ENCODE results near the gene SCO1.

Gene SCO1

GRCh38 chr17:10726196-10726595 lies 28.9 kb upstream of the SCO1 start:
- no peak for DNase-seq (ENCODE audit: extremely low read depth, low read depth)
- no peak overlapping the region for H3K4me3 ChIP-seq (replicated peaks; ENCODE audit: low read depth, low read length)
- TF ChIP-seq, protein P1, sequence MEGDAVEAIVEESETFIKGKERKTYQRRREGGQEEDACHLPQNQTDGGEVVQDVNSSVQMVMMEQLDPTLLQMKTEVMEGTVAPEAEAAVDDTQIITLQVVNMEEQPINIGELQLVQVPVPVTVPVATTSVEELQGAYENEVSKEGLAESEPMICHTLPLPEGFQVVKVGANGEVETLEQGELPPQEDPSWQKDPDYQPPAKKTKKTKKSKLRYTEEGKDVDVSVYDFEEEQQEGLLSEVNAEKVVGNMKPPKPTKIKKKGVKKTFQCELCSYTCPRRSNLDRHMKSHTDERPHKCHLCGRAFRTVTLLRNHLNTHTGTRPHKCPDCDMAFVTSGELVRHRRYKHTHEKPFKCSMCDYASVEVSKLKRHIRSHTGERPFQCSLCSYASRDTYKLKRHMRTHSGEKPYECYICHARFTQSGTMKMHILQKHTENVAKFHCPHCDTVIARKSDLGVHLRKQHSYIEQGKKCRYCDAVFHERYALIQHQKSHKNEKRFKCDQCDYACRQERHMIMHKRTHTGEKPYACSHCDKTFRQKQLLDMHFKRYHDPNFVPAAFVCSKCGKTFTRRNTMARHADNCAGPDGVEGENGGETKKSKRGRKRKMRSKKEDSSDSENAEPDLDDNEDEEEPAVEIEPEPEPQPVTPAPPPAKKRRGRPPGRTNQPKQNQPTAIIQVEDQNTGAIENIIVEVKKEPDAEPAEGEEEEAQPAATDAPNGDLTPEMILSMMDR (IDR thresholded peaks at IDR 0.05; ENCODE audit: low read depth, low read length, missing control alignments) = no peak

DNA sequence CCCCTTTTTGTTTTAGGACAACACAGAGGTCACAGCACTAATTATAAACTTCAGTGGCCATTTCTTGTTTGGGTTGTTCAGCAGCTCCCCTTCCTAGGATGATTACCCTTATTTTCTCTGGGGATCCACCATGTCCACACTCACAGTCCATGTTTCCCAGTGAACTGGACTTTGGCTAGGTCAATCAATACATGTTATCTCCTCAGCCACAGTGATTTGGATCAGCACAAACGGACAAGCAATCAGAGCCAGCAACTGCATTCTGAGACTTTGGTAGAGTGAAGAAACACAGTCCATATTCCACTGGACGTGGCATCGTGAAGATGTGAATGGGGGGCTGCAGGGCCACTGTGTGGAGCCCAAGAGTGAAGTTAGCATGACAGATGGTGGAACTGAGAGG lies 27.9 kb upstream of the SCO1 start:
- no peak overlapping the region for H3K4me3 ChIP-seq (replicated peaks; ENCODE audit: low read depth, low read length)
- DNase-seq (ENCODE audit: extremely low read depth, low read depth) = no peak
- TF ChIP-seq, protein P1 (IDR thresholded peaks at IDR 0.05; ENCODE audit: low read depth, low read length, missing control alignments) = no peak

DNA sequence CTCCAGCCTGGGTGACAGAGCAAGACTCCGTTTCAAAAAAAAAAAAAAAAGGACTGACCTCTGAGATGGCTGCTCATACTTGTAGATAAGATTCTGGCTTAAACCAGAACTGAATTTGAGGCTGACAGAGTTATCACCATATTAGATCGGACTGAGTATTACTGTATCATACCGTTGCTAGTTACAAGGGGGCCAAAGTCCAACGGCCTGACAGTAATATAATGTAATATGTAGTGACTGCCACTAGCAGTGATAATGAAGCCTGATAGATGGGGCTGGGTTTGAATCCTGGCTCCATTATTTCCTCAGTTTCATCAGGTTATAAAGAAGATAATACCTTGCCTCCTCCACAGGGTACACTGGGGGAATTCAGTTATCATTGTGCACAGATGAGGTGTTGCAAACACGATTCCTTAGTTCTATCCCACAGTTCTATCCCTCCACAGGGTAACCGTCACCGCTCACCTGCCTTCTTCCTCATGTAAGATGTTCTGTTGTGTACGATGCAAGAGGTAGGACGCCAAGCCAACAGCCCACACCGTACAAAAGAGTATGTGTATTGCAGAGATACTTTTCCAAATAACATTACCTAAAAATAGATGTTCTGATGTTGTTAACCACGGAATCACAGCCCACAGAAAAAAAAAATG lies 27.3 kb upstream of the SCO1 start:
- TF ChIP-seq, protein P1 (IDR thresholded peaks at IDR 0.05; ENCODE audit: low read depth, low read length, missing control alignments) = no peak
- H3K4me3 ChIP-seq (replicated peaks; ENCODE audit: low read depth, low read length) = no peak overlapping the region
- no peak for DNase-seq (ENCODE audit: extremely low read depth, low read depth)

GRCh38 chr17:10718547-10718946 lies 21.2 kb upstream of the SCO1 start:
- no peak overlapping the region for H3K4me3 ChIP-seq (replicated peaks; ENCODE audit: low read depth, low read length)
- TF ChIP-seq, protein P1 (IDR thresholded peaks at IDR 0.05; ENCODE audit: low read depth, low read length, missing control alignments) = no peak
- no peak for DNase-seq (ENCODE audit: extremely low read depth, low read depth)

GRCh38 chr17:10716218-10716617 lies 18.9 kb upstream of the SCO1 start:
- DNase-seq (ENCODE audit: extremely low read depth, low read depth) = no peak
- H3K4me3 ChIP-seq (replicated peaks; ENCODE audit: low read depth, low read length) = no peak overlapping the region
- TF ChIP-seq, protein P1 (IDR thresholded peaks at IDR 0.05; ENCODE audit: low read depth, low read length, missing control alignments) = no peak

DNA sequence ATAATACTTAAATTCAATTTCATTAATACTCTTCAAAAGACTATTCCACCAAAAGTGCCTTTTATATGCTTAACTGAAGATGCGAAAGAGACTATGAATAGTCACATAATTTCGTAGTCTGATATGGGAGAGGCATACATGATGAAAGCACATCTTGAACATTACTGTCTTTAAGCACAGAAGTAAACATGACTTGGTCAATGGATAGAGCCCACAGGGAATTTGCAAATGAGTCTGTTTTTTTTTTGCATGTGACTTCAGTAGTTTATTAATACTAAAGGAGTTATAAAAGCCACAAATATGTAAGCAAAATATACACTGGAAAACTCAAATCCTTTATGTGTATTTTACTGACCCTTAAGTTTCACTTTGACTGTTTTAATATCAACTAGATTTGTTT lies 16.0 kb upstream of the SCO1 start:
- TF ChIP-seq, protein P1 (IDR thresholded peaks at IDR 0.05; ENCODE audit: low read depth, low read length, missing control alignments) = no peak
- DNase-seq (ENCODE audit: extremely low read depth, low read depth) = no peak
- no peak overlapping the region for H3K4me3 ChIP-seq (replicated peaks; ENCODE audit: low read depth, low read length)

DNA sequence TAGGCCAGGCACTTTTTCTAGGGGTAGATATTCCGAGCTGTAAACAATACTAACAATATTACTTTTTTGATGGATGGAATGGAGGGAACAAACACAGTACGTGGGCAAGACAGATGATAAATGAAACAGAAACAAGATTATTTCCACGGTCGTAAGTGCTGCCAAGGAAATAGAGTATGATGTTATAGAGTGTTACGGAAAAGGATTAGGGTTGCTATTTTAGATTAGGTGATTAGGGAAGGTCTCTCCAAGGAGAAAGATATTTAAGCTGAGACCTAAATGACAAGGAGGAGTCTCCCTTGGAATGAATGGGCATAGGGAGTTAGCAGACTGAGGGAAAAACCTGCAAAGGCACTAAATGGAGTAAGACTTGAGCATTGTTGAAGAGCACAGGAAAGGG lies 8.4 kb upstream of the SCO1 start:
- TF ChIP-seq, protein P1 (IDR thresholded peaks at IDR 0.05; ENCODE audit: low read depth, low read length, missing control alignments) = no peak
- no peak for DNase-seq (ENCODE audit: extremely low read depth, low read depth)
- H3K4me3 ChIP-seq (replicated peaks; ENCODE audit: low read depth, low read length) = no peak overlapping the region

Measured in HFF-Myc (cell line).